ENCODE measurements around the gene SMAD6.

GRCh38 chr15:66675446-66675845 is 26.6 kb upstream of the SMAD6 start:
- TF ChIP-seq, protein P1, sequence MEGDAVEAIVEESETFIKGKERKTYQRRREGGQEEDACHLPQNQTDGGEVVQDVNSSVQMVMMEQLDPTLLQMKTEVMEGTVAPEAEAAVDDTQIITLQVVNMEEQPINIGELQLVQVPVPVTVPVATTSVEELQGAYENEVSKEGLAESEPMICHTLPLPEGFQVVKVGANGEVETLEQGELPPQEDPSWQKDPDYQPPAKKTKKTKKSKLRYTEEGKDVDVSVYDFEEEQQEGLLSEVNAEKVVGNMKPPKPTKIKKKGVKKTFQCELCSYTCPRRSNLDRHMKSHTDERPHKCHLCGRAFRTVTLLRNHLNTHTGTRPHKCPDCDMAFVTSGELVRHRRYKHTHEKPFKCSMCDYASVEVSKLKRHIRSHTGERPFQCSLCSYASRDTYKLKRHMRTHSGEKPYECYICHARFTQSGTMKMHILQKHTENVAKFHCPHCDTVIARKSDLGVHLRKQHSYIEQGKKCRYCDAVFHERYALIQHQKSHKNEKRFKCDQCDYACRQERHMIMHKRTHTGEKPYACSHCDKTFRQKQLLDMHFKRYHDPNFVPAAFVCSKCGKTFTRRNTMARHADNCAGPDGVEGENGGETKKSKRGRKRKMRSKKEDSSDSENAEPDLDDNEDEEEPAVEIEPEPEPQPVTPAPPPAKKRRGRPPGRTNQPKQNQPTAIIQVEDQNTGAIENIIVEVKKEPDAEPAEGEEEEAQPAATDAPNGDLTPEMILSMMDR (IDR thresholded peaks at IDR 0.05; ENCODE audit: low read length): no peak
- TF ChIP-seq EZH2 (optimal IDR thresholded peaks at IDR 0.05; ENCODE audit: low read depth, low read length): no peak

All from MM.1S (cell line).